ENCODE data around the gene CTSZ.

GRCh38 chr20:58953050-58953449 lies 54.0 kb downstream of the CTSZ start:
- TF ChIP-seq EP300 (IDR thresholded peaks at IDR 0.05), result no peak
- TF ChIP-seq POLR2A (IDR thresholded peaks at IDR 0.05), result no peak
